ENCODE data around the gene RBMS1.

RBMS1 gene

DNA sequence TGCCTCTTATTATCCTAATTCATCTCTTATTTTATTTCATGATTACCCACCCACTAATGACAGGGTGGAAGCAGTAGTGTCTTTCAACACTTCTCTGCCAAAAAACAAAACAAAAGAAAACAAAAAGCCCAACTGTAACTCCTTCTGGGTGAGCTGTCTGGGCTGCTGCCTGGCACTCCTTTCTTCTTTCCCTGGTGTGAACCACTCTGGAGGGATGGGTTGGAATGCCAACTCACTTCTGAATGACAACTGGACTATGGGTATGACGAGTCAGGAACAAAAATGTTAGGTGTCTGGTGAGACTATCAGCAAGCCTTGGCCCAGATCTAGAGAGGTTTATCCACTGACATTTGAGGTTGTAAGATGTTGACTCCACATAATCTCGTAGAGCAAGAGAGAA lies 205.3 kb downstream of the RBMS1 start:
- TF ChIP-seq, protein P1, sequence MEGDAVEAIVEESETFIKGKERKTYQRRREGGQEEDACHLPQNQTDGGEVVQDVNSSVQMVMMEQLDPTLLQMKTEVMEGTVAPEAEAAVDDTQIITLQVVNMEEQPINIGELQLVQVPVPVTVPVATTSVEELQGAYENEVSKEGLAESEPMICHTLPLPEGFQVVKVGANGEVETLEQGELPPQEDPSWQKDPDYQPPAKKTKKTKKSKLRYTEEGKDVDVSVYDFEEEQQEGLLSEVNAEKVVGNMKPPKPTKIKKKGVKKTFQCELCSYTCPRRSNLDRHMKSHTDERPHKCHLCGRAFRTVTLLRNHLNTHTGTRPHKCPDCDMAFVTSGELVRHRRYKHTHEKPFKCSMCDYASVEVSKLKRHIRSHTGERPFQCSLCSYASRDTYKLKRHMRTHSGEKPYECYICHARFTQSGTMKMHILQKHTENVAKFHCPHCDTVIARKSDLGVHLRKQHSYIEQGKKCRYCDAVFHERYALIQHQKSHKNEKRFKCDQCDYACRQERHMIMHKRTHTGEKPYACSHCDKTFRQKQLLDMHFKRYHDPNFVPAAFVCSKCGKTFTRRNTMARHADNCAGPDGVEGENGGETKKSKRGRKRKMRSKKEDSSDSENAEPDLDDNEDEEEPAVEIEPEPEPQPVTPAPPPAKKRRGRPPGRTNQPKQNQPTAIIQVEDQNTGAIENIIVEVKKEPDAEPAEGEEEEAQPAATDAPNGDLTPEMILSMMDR (IDR thresholded peaks at IDR 0.05; ENCODE audit: low read depth, low read length): no peak
- no peak for TF ChIP-seq EZH2phosphoT487 (IDR thresholded peaks at IDR 0.05; ENCODE audit: low read depth)
- H3K4me2 ChIP-seq (ENCODE audit: low read length): no peak overlapping the region
- no peaks in the 10 kb centered on the region for H3K4me1 ChIP-seq (ENCODE audit: low read length)
- no peaks in the 10 kb centered on the region for H3K27me3 ChIP-seq (ENCODE audit: low read depth, low read length)
- no peak overlapping the region for H3K4me3 ChIP-seq (ENCODE audit: low read length)
- no peaks in the 10 kb centered on the region for H3K79me2 ChIP-seq (ENCODE audit: low read length)
- no peaks in the 10 kb centered on the region for H3K9me3 ChIP-seq (ENCODE audit: insufficient read depth, low read length)
- H3K27ac ChIP-seq (ENCODE audit: low read length): no peak overlapping the region
- no peaks in the 10 kb centered on the region for H4K20me1 ChIP-seq (ENCODE audit: insufficient read depth, low read length)
- no peaks in the 10 kb centered on the region for H3K36me3 ChIP-seq (replicated peaks; ENCODE audit: low read depth, low read length)
- H3K9ac ChIP-seq (ENCODE audit: low read length): no peak overlapping the region
- H2AFZ ChIP-seq (ENCODE audit: low read depth, low read length): no peak overlapping the region

DNA sequence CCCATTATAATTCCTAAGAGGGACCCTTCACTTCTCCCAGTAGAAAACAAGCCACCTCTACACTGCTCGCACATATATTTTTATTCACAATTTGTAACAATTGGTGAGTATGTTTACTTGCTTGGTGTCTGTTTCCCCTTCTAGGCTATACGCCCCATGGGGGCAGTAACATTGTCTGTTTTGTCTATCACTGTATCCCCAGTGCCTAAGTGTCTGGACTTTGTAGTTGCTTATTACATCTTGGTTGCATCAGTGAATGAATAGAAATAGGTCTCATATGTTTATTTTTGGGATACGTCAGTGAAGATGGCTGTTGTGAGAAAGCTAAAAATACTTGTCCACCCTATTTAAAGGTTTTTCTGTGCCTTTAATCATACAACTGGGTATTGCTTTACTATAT lies 206.1 kb downstream of the RBMS1 start:
- Histone ChIP-seq H3K27ac (ENCODE audit: low read length) (no peak overlapping the region), H4K20me1 (ENCODE audit: insufficient read depth, low read length) (no peaks in the 10 kb centered on the region), H3K27me3 (ENCODE audit: low read depth, low read length) (no peaks in the 10 kb centered on the region), H3K9ac (ENCODE audit: low read length) (no peak overlapping the region), H3K79me2 (ENCODE audit: low read length) (no peaks in the 10 kb centered on the region), H3K4me1 (ENCODE audit: low read length) (no peaks in the 10 kb centered on the region), H3K9me3 (ENCODE audit: insufficient read depth, low read length) (no peaks in the 10 kb centered on the region), H3K36me3 (replicated peaks; ENCODE audit: low read depth, low read length) (no peaks in the 10 kb centered on the region), H2AFZ (ENCODE audit: low read depth, low read length) (no peak overlapping the region), H3K4me2 (ENCODE audit: low read length) (no peak overlapping the region), H3K4me3 (ENCODE audit: low read length) (no peak overlapping the region)
- TF ChIP-seq, protein P1 (IDR thresholded peaks at IDR 0.05; ENCODE audit: low read depth, low read length): no peak
- no peak for TF ChIP-seq EZH2phosphoT487 (IDR thresholded peaks at IDR 0.05; ENCODE audit: low read depth)

DNA sequence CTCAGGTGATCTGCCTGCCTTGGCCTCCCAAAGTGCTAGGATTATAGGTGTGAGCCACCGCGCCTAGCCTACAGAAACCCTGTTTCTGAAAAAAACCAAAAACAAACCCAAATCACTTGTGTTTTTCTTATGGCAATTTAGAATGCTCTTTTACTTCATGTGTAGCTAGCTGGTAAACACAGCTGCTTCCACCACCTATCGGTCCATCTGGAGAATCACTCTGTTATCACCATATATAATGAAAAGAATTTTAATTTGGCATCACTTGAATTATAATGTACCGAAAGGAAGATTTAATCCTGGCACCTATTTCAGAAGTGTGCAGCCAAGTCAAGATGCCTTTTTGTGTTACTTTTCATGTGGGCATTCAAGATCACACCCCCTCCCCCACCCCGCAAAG lies 207.1 kb downstream of the RBMS1 start:
- Histone ChIP-seq H3K4me1 (ENCODE audit: low read length) (no peaks in the 10 kb centered on the region), H3K4me3 (ENCODE audit: low read length) (no peak overlapping the region), H3K36me3 (replicated peaks; ENCODE audit: low read depth, low read length) (no peaks in the 10 kb centered on the region), H2AFZ (ENCODE audit: low read depth, low read length) (no peak overlapping the region), H3K9me3 (ENCODE audit: insufficient read depth, low read length) (no peaks in the 10 kb centered on the region), H4K20me1 (ENCODE audit: insufficient read depth, low read length) (no peaks in the 10 kb centered on the region), H3K79me2 (ENCODE audit: low read length) (no peaks in the 10 kb centered on the region), H3K27ac (ENCODE audit: low read length) (no peak overlapping the region), H3K27me3 (ENCODE audit: low read depth, low read length) (no peaks in the 10 kb centered on the region), H3K4me2 (ENCODE audit: low read length) (no peak overlapping the region), H3K9ac (ENCODE audit: low read length) (no peak overlapping the region)
- TF ChIP-seq, protein P1 (IDR thresholded peaks at IDR 0.05; ENCODE audit: low read depth, low read length): no peak

DNA sequence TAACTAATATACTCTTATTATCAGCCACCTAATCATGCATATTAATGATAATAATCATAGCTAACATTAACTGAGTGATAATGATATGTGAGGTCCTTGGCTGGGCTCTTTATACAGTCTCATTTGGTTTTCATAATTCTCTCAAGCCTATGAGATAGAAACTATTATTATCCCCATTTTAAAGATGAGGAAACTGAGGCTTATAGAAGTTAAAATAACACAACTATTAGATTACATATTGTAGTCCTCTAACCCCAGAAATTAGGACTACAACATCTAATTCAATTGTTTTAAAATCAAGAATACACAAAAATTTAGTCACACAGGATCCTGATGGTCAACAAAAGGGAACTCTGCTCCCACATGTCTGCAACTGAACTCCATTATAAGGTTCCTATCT lies 209.9 kb downstream of the RBMS1 start:
- H3K79me2 ChIP-seq (ENCODE audit: low read length): no peaks in the 10 kb centered on the region

DNA sequence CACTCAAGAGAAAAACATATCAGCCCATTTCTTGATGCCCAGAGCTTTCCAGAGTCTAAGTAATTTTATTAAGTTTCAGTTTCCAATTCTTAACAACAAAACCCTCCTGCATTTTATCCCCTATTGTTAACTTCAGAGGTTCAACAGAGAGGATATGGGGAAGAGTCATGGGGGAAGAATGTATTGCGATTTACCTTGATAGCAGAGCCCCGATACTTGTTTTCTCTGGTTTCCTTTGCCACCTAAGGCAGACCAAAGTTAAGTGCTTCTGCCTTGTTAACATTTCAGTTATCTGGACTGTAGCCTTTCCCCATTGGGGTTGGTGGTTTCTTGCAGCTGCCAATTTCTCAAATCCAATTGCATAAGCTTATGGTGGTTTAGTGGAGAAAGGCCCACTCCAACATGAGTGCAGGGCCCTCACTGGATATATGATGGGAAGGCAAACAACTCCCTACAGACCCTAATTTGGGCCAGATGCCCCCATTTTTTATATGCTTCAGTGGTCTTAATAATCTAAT lies 211.5 kb downstream of the RBMS1 start:
- H4K20me1 ChIP-seq (ENCODE audit: insufficient read depth, low read length): no peaks in the 10 kb centered on the region
- H3K9me3 ChIP-seq (ENCODE audit: insufficient read depth, low read length): no peaks in the 10 kb centered on the region
- H3K4me2 ChIP-seq (ENCODE audit: low read length): no peak overlapping the region
- no peak overlapping the region for H2AFZ ChIP-seq (ENCODE audit: low read depth, low read length)
- H3K36me3 ChIP-seq (replicated peaks; ENCODE audit: low read depth, low read length): no peaks in the 10 kb centered on the region
- H3K27ac ChIP-seq (ENCODE audit: low read length): no peak overlapping the region
- H3K27me3 ChIP-seq (ENCODE audit: low read depth, low read length): no peaks in the 10 kb centered on the region
- no peaks in the 10 kb centered on the region for H3K4me1 ChIP-seq (ENCODE audit: low read length)
- H3K4me3 ChIP-seq (ENCODE audit: low read length): no peak overlapping the region
- no peak for TF ChIP-seq EZH2phosphoT487 (IDR thresholded peaks at IDR 0.05; ENCODE audit: low read depth)
- TF ChIP-seq, protein P1 (IDR thresholded peaks at IDR 0.05; ENCODE audit: low read depth, low read length): no peak
- no peaks in the 10 kb centered on the region for H3K79me2 ChIP-seq (ENCODE audit: low read length)
- H3K9ac ChIP-seq (ENCODE audit: low read length): no peak overlapping the region

More for the DNA sequence above, 209.9 kb downstream of the RBMS1 start:
- Histone ChIP-seq H3K4me3 (ENCODE audit: low read length) (no peak overlapping the region), H3K27me3 (ENCODE audit: low read depth, low read length) (no peaks in the 10 kb centered on the region), H3K4me1 (ENCODE audit: low read length) (no peaks in the 10 kb centered on the region), H3K4me2 (ENCODE audit: low read length) (no peak overlapping the region), H2AFZ (ENCODE audit: low read depth, low read length) (no peak overlapping the region), H4K20me1 (ENCODE audit: insufficient read depth, low read length) (no peaks in the 10 kb centered on the region), H3K9ac (ENCODE audit: low read length) (no peak overlapping the region), H3K36me3 (replicated peaks; ENCODE audit: low read depth, low read length) (no peaks in the 10 kb centered on the region), H3K27ac (ENCODE audit: low read length) (no peak overlapping the region), H3K9me3 (ENCODE audit: insufficient read depth, low read length) (no peaks in the 10 kb centered on the region)
- no peak for TF ChIP-seq EZH2phosphoT487 (IDR thresholded peaks at IDR 0.05; ENCODE audit: low read depth)

Data from OCI-LY3 (cell line).